B cell (primary cell): ENCODE measurements around the gene FBN1. TPM values are rescaled to one million over a fixed set of nuclear protein-coding genes. Genes with fewer than 3 reads are reported as not detected.

Source experiments
- ATAC-seq: fragments of 200-7000 bp; cut with Tn5 transposase; one replicate; pipeline ENCODE4 v1.10.0; 2021; ENCODE audit warnings: low read depth, mild to moderate bottlenecking, moderate number of reproducible peaks, moderate library complexity
- CTCF ChIA-PET: fragments of 350-600 bp; sonication (Branson Sonifier 250); formaldehyde crosslinking; loops from one replicate; lab custom pipeline; 2021; ENCODE audit warnings: antibody characterized with exemption, inconsistent platforms; lab: Charles Lee
- POLR2A ChIA-PET: fragments of 350-600 bp; sonication (Branson Sonifier 250); formaldehyde crosslinking; loops from one replicate; lab custom pipeline; 2021; ENCODE audit warnings: antibody characterized with exemption; lab: Charles Lee
- DNase-seq: peaks from one replicate; pipeline ENCODE4 v3.0.0; 2013
- H2AFZ ChIP-seq: 2 replicates; pipeline ENCODE4 v1.6.1; 2012; ENCODE audit warnings: mild to moderate bottlenecking, low read depth, low read length; ENCODE audit not compliant: insufficient read depth, poor library complexity, severe bottlenecking
- H3K27ac ChIP-seq, 2 donors: 1 replicate in 1 of 2; 2 replicates in 1 of 2; pipeline ENCODE4 v1.5.1; 2012 to 2013; ENCODE audit warnings: low read length in 2 of 2, mild to moderate bottlenecking in 2 of 2, moderate library complexity in 1 of 2
- H3K27me3 ChIP-seq, 4 experiments: fragments of 200-600 bp in 1 of 4; sonication (generic) in 1 of 4; replicated peaks in 1 of 4; 1 replicate in 2 of 4; 2 replicates in 2 of 4; pipeline versions ENCODE4 v1.6.1 to v1.7.0; 2013 to 2016; ENCODE audit warnings: low read length in 3 of 4, mild to moderate bottlenecking in 2 of 4, mixed read lengths in 1 of 4, moderate library complexity in 1 of 4; ENCODE audit not compliant: insufficient read depth in 4 of 4, control insufficient read depth in 3 of 4; ENCODE audit errors: control extremely low read depth in 1 of 4
- H3K36me3 ChIP-seq, 2 experiments: replicated peaks in 1 of 2; 1 replicate in 1 of 2; 2 replicates in 1 of 2; pipeline versions ENCODE4 v1.6.1 to v1.7.1; 2013; ENCODE audit warnings: low read length in 1 of 2; ENCODE audit not compliant: insufficient read depth in 2 of 2, control insufficient read depth in 1 of 2; ENCODE audit errors: control extremely low read depth in 1 of 2, extremely low read depth in 1 of 2
- H3K4me1 ChIP-seq, 2 donors: fragments of 200-600 bp in 1 of 2; sonication (generic) in 1 of 2; 1 replicate in 1 of 2; 2 replicates in 1 of 2; pipeline versions ENCODE4 v1.5.1 to v1.6.1; 2013 to 2017; ENCODE audit warnings: low read length in 2 of 2; ENCODE audit not compliant: control insufficient read depth in 2 of 2, insufficient read depth in 2 of 2
- H3K4me2 ChIP-seq: replicated peaks from 2 replicates; pipeline ENCODE3; 2012; ENCODE audit warnings: mild to moderate bottlenecking, low read depth, low read length; ENCODE audit not compliant: poor library complexity, severe bottlenecking
- H3K4me3 ChIP-seq, 5 experiments: fragments of 200-600 bp in 1 of 5; sonication (generic) in 1 of 5; 1 replicate in 3 of 5; 2 replicates in 2 of 5; pipeline versions ENCODE4 v1.5.1 to v1.7.0; 2011 to 2016; ENCODE audit warnings: low read length in 4 of 5, mild to moderate bottlenecking in 4 of 5, low read depth in 2 of 5, control low read depth in 1 of 5, moderate library complexity in 1 of 5; ENCODE audit not compliant: insufficient read depth in 1 of 5; ENCODE audit errors: control extremely low read depth in 1 of 5, extremely low read depth in 1 of 5
- H3K79me2 ChIP-seq: fragments of 200-600 bp; sonication (generic); one replicate; pipeline ENCODE4 v1.6.0; 2016; ENCODE audit warnings: low read length; ENCODE audit not compliant: control insufficient read depth, insufficient read depth
- H3K9ac ChIP-seq: fragments of 200-600 bp; sonication (generic); 2 replicates; pipeline ENCODE4 v1.6.1; 2017; ENCODE audit warnings: mild to moderate bottlenecking, low read length, moderate library complexity
- H3K9me3 ChIP-seq, 3 donors: one replicate each; pipeline versions ENCODE4 v1.6.1 to v1.7.1; 2013; ENCODE audit warnings: low read length in 2 of 3; ENCODE audit not compliant: control insufficient read depth in 2 of 3, insufficient read depth in 1 of 3; ENCODE audit errors: control extremely low read depth in 1 of 3
- H4K20me1 ChIP-seq: 2 replicates; pipeline ENCODE4 v1.6.0; 2012; ENCODE audit warnings: mild to moderate bottlenecking, low read length; ENCODE audit not compliant: insufficient read depth, control insufficient read depth, poor library complexity, severe bottlenecking
- H3K27ac Mint-ChIP-seq: one replicate; pipeline ENCODE4 v1.8.0; 2021; ENCODE audit warnings: mixed read lengths
- H3K27me3 Mint-ChIP-seq: one replicate; pipeline ENCODE4 v1.8.0; 2021; ENCODE audit warnings: mixed read lengths
- H3K4me1 Mint-ChIP-seq: one replicate; pipeline ENCODE4 v1.8.0; 2021; ENCODE audit warnings: mixed read lengths
- H3K4me3 Mint-ChIP-seq: one replicate; pipeline ENCODE4 v1.8.0; 2021; ENCODE audit warnings: mixed read lengths
- H3K9me3 Mint-ChIP-seq: one replicate; pipeline ENCODE4 v1.8.0; 2022; ENCODE audit warnings: mixed read lengths; ENCODE audit not compliant: insufficient read depth
- CTCF ChIP-seq: fragments of 200-600 bp; IDR thresholded peaks from one replicate; pipeline ENCODE4 v1.8.0; 2022; ENCODE audit warnings: antibody characterized with exemption, mild to moderate bottlenecking
- EZH2 ChIP-seq: IDR thresholded peaks from 2 replicates; pipeline ENCODE4 v1.6.1; 2012; ENCODE audit warnings: borderline replicate concordance, low read depth, mild to moderate bottlenecking, moderate library complexity, low read length; ENCODE audit not compliant: insufficient read depth, poor library complexity, severe bottlenecking
- WGBS: methylation state at CpG from one replicate; pipeline ENCODE4 v1.1.5; 2013; ENCODE audit warnings: missing lambda C conversion rate; ENCODE audit not compliant: insufficient coverage; 5-methylcytosine and 5-hydroxymethylcytosine counted together
- intact Hi-C: fragments of 100-400 bp; cut with micrococcal nuclease; formaldehyde crosslinking; loops from one replicate; pipeline ENCODE4 v1.10.0; 2022
- polyA plus RNA-seq: library from polyadenylated mRNA; depleted of rRNA; stranded (reverse); fragments of >200 nt; gene quantifications from 2 replicates; pipeline ENCODE4 v1.2.3, GENCODE V29; 2012
- total RNA-seq, 2 donors: library from RNA; stranded (reverse); fragments of 120-200 nt in 1 of 2; gene quantifications; 1 replicate in 1 of 2; 2 replicates in 1 of 2; pipeline versions ENCODE4 v1.2.3 to v1.2.4, GENCODE V29; 2013 to 2022

The FBN1 gene
- total and polyA plus RNA-seq, 2 donors (not counting 1 experiment from before 2014, with no cell fraction given), result 0.15 to 0.25 TPM

GRCh38 chr15:48447058-48447457 is 198.5 kb downstream of the FBN1 start:
- Histone ChIP-seq H3K27me3 (no peaks in the 10 kb centered on the region), H4K20me1 (no peaks in the 10 kb centered on the region), H3K4me1 (no peaks in the 10 kb centered on the region), H3K4me3 (no peak overlapping the region), H3K9me3 (no peaks in the 10 kb centered on the region), H3K4me2 (no peak overlapping the region), H2AFZ (no peak overlapping the region), H3K36me3 (no peaks in the 10 kb centered on the region), H3K79me2 (no peaks in the 10 kb centered on the region), H3K27ac (no peak overlapping the region), H3K9ac (no peak overlapping the region)
- POLR2A ChIA-PET, result no interaction called here
- Mint-ChIP-seq H3K9me3 (no peaks in the 10 kb centered on the region), H3K27me3 (no peaks in the 10 kb centered on the region), H3K27ac (no peak overlapping the region), H3K4me3 (no peak overlapping the region), H3K4me1 (no peaks in the 10 kb centered on the region)
- intact Hi-C loops, result no loop called here
- ATAC-seq (no peak), DNase-seq (no peak)
- TF ChIP-seq EZH2, result no peak
- TF ChIP-seq CTCF, result no peak
- CTCF ChIA-PET, result no interaction called here
- no CpG with 5 or more reads among the region's 1 CpG for WGBS

GRCh38 chr15:48442011-48442410 is 203.5 kb downstream of the FBN1 start:
- intact Hi-C loops, result no loop called here
- CTCF ChIA-PET, result interaction anchor here (0.8 kb wide), 1 partner anchor 12 kb away, joined by 3 read pairs; no protein-coding TSS in a partner anchor
- WGBS, result 100% methylated on average over 1 of the region's 2 CpGs
- H3K79me2 ChIP-seq, result no peaks in the 10 kb centered on the region
- H3K27ac Mint-ChIP-seq, result no peak overlapping the region
- H3K27me3 ChIP-seq, result no peaks in the 10 kb centered on the region
- H3K27ac ChIP-seq, result no peak overlapping the region
- H3K36me3 ChIP-seq, result no peaks in the 10 kb centered on the region
- no peaks in the 10 kb centered on the region for H3K4me1 Mint-ChIP-seq
- H3K4me2 ChIP-seq, result no peak overlapping the region
- TF ChIP-seq CTCF (no peak), EZH2 (no peak)
- no peak for ATAC-seq
- H2AFZ ChIP-seq, result no peak overlapping the region
- no peaks in the 10 kb centered on the region for H3K9me3 Mint-ChIP-seq
- H3K4me3 ChIP-seq, result no peak overlapping the region
- no peaks in the 10 kb centered on the region for H3K27me3 Mint-ChIP-seq
- POLR2A ChIA-PET, result no interaction called here
- no peak overlapping the region for H3K9ac ChIP-seq
- H3K4me1 ChIP-seq, result no peaks in the 10 kb centered on the region
- DNase-seq, result no peak
- H3K9me3 ChIP-seq, result no peaks in the 10 kb centered on the region
- no peaks in the 10 kb centered on the region for H4K20me1 ChIP-seq
- no peak overlapping the region for H3K4me3 Mint-ChIP-seq
